Neural crest cell (in vitro differentiated cells): ENCODE results near the gene CMTM2. TPM values are rescaled to one million over a fixed set of nuclear protein-coding genes. Genes with fewer than 3 reads are reported as not detected.
"Not testable (repeated sequence)": the region's sequence is repeated elsewhere in the genome, so short reads cannot be mapped to it uniquely, and the experiment has no call there.

Source experiments
- DNase-seq: peaks from one replicate; pipeline ENCODE4 v3.0.0; 2021; ENCODE audit warnings: low read depth, mixed read lengths, low spot score
- H3K27ac Mint-ChIP-seq: one replicate; pipeline ENCODE4 v1.8.0; 2021; ENCODE audit warnings: mild to moderate bottlenecking, mixed read lengths; ENCODE audit not compliant: unreplicated experiment
- H3K27me3 Mint-ChIP-seq: 2 replicates; pipeline ENCODE4 v1.8.0; 2021; ENCODE audit warnings: low read depth, mild to moderate bottlenecking, mixed read lengths
- H3K36me3 Mint-ChIP-seq: 2 replicates; pipeline ENCODE4 v1.8.0; 2021; ENCODE audit warnings: low read depth, mild to moderate bottlenecking, mixed read lengths
- H3K4me1 Mint-ChIP-seq: 2 replicates; pipeline ENCODE4 v1.8.0; 2021; ENCODE audit warnings: mixed read lengths
- H3K4me3 Mint-ChIP-seq: one replicate; pipeline ENCODE4 v1.8.0; 2021; ENCODE audit warnings: mild to moderate bottlenecking, mixed read lengths
- H3K9me3 Mint-ChIP-seq: 2 replicates; pipeline ENCODE4 v1.8.0; 2021; ENCODE audit warnings: mixed read lengths
- total RNA-seq: library from RNA; stranded (reverse); gene quantifications from 2 replicates; pipeline ENCODE4 v1.2.1, GENCODE V29; 2021
- TF ChIP-seq, protein P1 (sequence below): fragments of 200-600 bp; sonication (generic); conservative IDR thresholded peaks from 2 replicates; pipeline ENCODE4 v1.5.0; 2021; ENCODE audit warnings: antibody characterized with exemption, mild to moderate bottlenecking

Gene CMTM2
- total RNA-seq, 1 donor from 2014 or later, result 0.54 TPM

DNA sequence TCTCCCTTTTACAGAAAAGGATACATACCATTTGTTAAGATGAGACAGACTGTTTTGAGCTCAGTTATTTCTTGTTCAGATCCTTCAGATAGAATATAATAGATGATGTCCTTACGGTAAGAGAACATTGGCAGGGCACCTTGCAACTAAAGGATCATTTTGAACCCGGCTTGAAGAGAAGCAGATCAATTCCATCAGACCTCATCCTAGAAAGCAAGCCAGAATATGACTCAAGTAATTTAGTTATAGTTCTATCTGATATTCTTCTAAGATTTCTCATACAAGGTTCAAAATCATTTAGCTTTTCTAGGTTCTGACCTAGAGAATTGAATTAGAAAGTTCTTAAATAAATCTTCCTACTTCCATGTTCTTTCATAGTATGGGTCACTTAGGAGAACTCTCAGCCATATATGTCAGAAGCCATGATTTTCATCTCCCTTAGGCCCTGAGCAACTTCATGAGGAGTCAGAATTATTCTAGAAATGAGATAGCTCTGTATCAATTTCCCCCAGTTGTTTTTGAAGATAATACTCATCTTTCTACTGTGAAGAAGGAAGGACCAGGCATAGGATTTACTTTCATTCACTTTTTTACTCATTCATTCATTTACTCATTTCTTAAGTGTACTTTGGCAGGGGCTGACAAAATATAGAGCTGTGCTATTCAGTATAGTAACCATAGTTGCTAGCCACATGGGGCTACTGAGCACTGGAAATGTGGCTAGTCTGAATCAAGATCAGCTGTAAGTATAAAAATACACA, 15.5 kb upstream of the CMTM2 start:
- no peak overlapping the region for H3K4me3 Mint-ChIP-seq
- peaks cover 10% of the 10 kb centered on the region for H3K4me1 Mint-ChIP-seq
- no peak for DNase-seq
- H3K27me3 Mint-ChIP-seq, result no peaks in the 10 kb centered on the region
- H3K36me3 Mint-ChIP-seq, result peaks cover 18% of the 10 kb centered on the region
- no peaks in the 10 kb centered on the region for H3K9me3 Mint-ChIP-seq
- H3K27ac Mint-ChIP-seq, result no peak overlapping the region
- TF ChIP-seq, protein P1, sequence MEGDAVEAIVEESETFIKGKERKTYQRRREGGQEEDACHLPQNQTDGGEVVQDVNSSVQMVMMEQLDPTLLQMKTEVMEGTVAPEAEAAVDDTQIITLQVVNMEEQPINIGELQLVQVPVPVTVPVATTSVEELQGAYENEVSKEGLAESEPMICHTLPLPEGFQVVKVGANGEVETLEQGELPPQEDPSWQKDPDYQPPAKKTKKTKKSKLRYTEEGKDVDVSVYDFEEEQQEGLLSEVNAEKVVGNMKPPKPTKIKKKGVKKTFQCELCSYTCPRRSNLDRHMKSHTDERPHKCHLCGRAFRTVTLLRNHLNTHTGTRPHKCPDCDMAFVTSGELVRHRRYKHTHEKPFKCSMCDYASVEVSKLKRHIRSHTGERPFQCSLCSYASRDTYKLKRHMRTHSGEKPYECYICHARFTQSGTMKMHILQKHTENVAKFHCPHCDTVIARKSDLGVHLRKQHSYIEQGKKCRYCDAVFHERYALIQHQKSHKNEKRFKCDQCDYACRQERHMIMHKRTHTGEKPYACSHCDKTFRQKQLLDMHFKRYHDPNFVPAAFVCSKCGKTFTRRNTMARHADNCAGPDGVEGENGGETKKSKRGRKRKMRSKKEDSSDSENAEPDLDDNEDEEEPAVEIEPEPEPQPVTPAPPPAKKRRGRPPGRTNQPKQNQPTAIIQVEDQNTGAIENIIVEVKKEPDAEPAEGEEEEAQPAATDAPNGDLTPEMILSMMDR, result no peak

DNA sequence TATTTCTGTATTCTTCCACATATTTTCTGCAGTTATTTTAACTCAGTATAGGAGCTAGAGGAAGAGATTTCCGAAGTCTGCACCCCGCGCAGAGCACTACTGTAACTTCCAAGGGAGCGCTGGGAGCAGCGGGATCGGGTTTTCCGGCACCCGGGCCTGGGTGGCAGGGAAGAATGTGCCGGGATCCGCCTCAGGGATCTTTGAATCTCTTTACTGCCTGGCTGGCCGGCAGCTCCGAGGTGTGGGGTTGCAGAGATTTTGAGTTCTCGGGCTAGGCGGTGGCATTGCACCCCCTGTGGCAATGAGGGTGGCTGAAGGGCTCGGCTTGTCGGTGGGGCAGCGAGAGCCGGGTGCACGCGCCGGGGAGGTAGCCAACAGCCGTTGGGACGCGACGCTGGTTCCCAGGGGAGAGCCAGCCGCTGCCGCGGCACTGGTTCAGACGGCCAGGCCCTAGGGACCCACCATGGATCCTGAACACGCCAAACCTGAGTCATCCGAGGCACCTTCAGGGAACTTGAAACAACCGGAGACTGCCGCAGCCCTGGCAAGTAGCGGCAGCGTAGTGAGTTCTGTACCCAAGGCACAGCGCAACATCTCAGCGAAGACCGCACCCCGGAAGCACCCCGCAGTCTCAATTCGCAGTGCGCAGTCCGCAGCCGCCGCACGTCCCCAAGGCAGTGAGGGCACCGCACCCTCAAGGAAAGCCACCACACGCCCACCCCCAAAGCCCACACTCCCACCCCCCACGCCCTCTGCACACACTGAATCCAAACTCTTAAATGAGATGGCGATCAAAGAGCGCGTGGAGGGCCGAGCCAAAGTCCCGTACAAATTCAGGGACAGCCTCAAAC, 13.0 kb upstream of the CMTM2 start, which contains the start of gene CMTM1:
CMTM1 (plus strand) TSS at position 389 of the 851 bp plus-strand sequence; CDS start at position 464, 75 bp downstream.
- Mint-ChIP-seq H3K27ac (no peak within 1 kb of the TSS), H3K27me3 (no peaks in the 10 kb centered on the region), H3K36me3 (peaks cover 14% of the 10 kb centered on the region), H3K9me3 (no peaks in the 10 kb centered on the region), H3K4me1 (no peaks in the 10 kb centered on the region), H3K4me3 (no peak within 1 kb of the TSS)
- TF ChIP-seq, protein P1, result no peak
- DNase-seq, result no peak

DNA sequence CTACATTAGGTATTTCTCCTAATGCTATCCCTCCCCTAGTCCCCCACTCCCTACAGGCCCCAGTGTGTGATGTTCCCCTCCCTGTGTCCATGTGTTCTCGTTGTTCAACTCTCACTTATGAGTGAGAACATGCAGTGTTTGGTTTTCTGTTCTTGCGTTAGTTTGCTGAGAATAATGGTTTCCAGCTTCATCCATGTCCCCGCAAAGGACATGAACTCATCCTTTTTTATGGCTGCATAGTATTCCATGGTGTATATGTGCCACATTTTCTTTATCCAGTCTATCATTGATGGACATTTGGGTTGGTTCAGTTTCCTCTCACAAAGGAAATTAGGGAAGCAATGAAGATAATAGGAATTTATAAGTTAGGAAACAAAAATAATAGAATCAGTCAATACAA, 12.0 kb upstream of the CMTM2 start:
- H3K27me3 Mint-ChIP-seq, H3K27ac Mint-ChIP-seq, H3K4me1 Mint-ChIP-seq, H3K4me3 Mint-ChIP-seq, H3K9me3 Mint-ChIP-seq, DNase-seq: not testable (repeated sequence)
- peaks cover 14% of the 10 kb centered on the region for H3K36me3 Mint-ChIP-seq

DNA sequence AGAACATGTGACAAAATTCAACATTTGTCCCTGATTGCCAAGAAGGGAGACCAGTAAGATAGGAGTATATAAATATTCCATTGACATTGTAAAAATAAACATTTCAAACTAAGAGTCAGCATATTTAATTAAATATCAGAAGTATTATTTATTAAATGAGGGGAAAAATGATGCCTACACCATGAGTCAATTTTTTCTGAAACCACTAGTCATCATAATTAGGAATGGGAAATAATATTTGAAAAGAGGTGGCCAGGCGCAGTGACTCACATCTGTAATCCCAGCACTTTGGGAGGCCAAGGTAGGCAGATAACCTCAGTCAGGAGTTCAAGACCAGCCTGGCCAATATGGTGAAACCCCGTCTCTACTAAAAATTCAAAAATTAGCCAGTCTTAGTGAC, 10.9 kb upstream of the CMTM2 start:
- Mint-ChIP-seq H3K36me3 (peaks cover 14% of the 10 kb centered on the region), H3K27ac (no peak overlapping the region), H3K9me3 (no peaks in the 10 kb centered on the region), H3K27me3 (no peaks in the 10 kb centered on the region), H3K4me3 (no peak overlapping the region), H3K4me1 (no peaks in the 10 kb centered on the region)
- TF ChIP-seq, protein P1, result no peak
- DNase-seq, result no peak

DNA sequence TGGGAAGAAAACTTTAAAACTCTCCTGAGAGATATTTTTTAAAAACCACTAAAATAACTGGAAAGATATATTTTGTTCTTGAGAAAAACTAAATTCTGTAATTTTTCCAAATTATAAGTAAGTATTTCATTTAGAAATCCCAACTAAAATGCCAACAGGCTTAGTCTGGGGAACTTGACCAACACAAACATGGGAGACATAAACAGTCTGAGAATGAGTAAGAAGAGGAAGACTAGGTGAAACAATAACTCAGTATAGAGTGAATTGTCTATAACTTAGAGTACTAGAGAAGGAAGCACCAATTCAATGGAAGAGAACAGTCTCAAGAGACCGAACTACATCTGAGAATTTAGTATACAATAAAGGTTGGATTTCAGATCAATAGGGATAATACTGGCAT, 10.1 kb upstream of the CMTM2 start:
- peaks cover 12% of the 10 kb centered on the region for H3K36me3 Mint-ChIP-seq
- no peak overlapping the region for H3K27ac Mint-ChIP-seq

More for the DNA sequence above, 10.1 kb upstream of the CMTM2 start:
- no peak for DNase-seq
- Mint-ChIP-seq H3K27me3 (no peaks in the 10 kb centered on the region), H3K9me3 (no peaks in the 10 kb centered on the region), H3K4me3 (no peak overlapping the region), H3K4me1 (no peaks in the 10 kb centered on the region)
- TF ChIP-seq, protein P1, result no peak
